ENCODE data around the gene GPC1. TPM values are rescaled to one million over a fixed set of nuclear protein-coding genes. Genes with fewer than 3 reads are reported as not detected.

Gene GPC1
- total and polyA plus RNA-seq, 2 of the 4 experiments (the other 2 are of a cell fraction): 16.0 to 211 TPM

- Histone ChIP-seq H3K9me1 (ENCODE audit: insufficient read depth, low read length) (no peaks in the 10 kb centered on the region), H2BK20ac (ENCODE audit: low read depth, low read length) (no peak overlapping the region), H3K79me1 (ENCODE audit: low read depth in 1 of 2, low read length in 2 of 2) (no peaks in the 10 kb centered on the region), H3K18ac (ENCODE audit: low read depth, low read length) (no peak overlapping the region), H2BK5ac (ENCODE audit: low read depth, low read length, poor library complexity, severe bottlenecking) (no peak overlapping the region), H3K4ac (ENCODE audit: low read depth, low read length) (no peak overlapping the region), H3K4me1 (ENCODE audit: control insufficient read depth, insufficient read depth, low read length) (no peaks in the 10 kb centered on the region), H3K36me3 (ENCODE audit: control insufficient read depth, insufficient read depth, low read length) (no peaks in the 10 kb centered on the region), H2BK15ac (ENCODE audit: low read depth, low read length) (no peak overlapping the region), H3K9ac (ENCODE audit: low read depth, low read length) (no peak overlapping the region), H4K8ac (ENCODE audit: low read depth in 2 of 2, low read length in 2 of 2) (no peak overlapping the region), H3K9me3 (ENCODE audit: control insufficient read depth, insufficient read depth, low read length) (peaks cover 15% of the 10 kb centered on the region), H2AFZ (replicated peaks; ENCODE audit: low read length, poor library complexity) (no peak overlapping the region), H3K56ac (ENCODE audit: extremely low read depth, insufficient read depth, low read length) (no peak overlapping the region), H4K5ac (ENCODE audit: low read depth, low read length) (no peak overlapping the region), H2AK9ac (replicated peaks; ENCODE audit: low read depth, low read length, poor library complexity) (no peak overlapping the region), H3K4me3 (ENCODE audit: insufficient read depth, low read depth, low read length) (no peak overlapping the region), H3K27ac (ENCODE audit: insufficient read depth, low read length) (no peak overlapping the region), H3K14ac (replicated peaks; ENCODE audit: low read depth, low read length) (no peak overlapping the region), H3K27me3 (ENCODE audit: control insufficient read depth, insufficient read depth, low read length) (no peaks in the 10 kb centered on the region), H2BK120ac (ENCODE audit: low read depth, low read length) (no peak overlapping the region), H2AK5ac (ENCODE audit: low read depth, low read length) (no peak overlapping the region), H3K4me2 (ENCODE audit: low read depth, low read length) (no peak overlapping the region), H3K23ac (ENCODE audit: low read depth, low read length) (no peak overlapping the region), H4K20me1 (ENCODE audit: insufficient read depth, low read length) (no peaks in the 10 kb centered on the region), H4K91ac (ENCODE audit: insufficient read depth, low read depth, low read length) (no peak overlapping the region)
- DNase-seq (no peak), ATAC-seq (ENCODE audit: low read depth) (no peak)
- TF ChIP-seq SMC3 (IDR thresholded peaks at IDR 0.05; ENCODE audit: low read depth, low read length) (no peak), POLR2A (IDR thresholded peaks at IDR 0.05; ENCODE audit: low read depth, low read length) (no peak), RCOR1 (IDR thresholded peaks at IDR 0.05; ENCODE audit: insufficient replicate concordance, low read length) (no peak), CTCF (conservative IDR thresholded peaks at IDR 0.05; ENCODE audit: low read depth, low read length) (no peak), CHD1 (IDR thresholded peaks at IDR 0.05; ENCODE audit: low read depth, low read length) (no peak)
- ChIA-PET POLR2A (ENCODE audit: unreplicated experiment) (no interaction called here), CTCF (no interaction called here)
- in situ Hi-C loops (cut with MboI; ENCODE audit: low sequenced_read_pairs): no loop called here
- intact Hi-C loops (cut with micrococcal nuclease): no loop called here
- no TSS peak for BruUV-seq (replicated peaks)
- WGBS, 2 experiments (ENCODE audit: extremely low coverage in 2 of 2, insufficient read length in 1 of 2): 73% methylated on average over 6 of the region's 18 CpGs; no CpG with 5 or more reads in 1 of the 2 experiments
- dilution Hi-C loops (cut with HindIII; ENCODE audit: low sequenced_read_pairs, unreplicated experiment): no loop called here
Measured at GRCh38 chr2:240420206-240421104, 15.0 kb upstream of the GPC1 start.
